ENCODE measurements around the gene SPTB.

- TF ChIP-seq, protein P1, sequence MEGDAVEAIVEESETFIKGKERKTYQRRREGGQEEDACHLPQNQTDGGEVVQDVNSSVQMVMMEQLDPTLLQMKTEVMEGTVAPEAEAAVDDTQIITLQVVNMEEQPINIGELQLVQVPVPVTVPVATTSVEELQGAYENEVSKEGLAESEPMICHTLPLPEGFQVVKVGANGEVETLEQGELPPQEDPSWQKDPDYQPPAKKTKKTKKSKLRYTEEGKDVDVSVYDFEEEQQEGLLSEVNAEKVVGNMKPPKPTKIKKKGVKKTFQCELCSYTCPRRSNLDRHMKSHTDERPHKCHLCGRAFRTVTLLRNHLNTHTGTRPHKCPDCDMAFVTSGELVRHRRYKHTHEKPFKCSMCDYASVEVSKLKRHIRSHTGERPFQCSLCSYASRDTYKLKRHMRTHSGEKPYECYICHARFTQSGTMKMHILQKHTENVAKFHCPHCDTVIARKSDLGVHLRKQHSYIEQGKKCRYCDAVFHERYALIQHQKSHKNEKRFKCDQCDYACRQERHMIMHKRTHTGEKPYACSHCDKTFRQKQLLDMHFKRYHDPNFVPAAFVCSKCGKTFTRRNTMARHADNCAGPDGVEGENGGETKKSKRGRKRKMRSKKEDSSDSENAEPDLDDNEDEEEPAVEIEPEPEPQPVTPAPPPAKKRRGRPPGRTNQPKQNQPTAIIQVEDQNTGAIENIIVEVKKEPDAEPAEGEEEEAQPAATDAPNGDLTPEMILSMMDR (IDR thresholded peaks at IDR 0.05; ENCODE audit: insufficient read depth, low read length, poor library complexity, severe bottlenecking) = no peak
- no peak for TF ChIP-seq EZH2phosphoT487 (conservative IDR thresholded peaks at IDR 0.05; ENCODE audit: low read length)
Observed at GRCh38 chr14:64753374-64753773, 126.3 kb downstream of the SPTB start.

All from SU-DHL-6 (cell line).